H1 (cell line): Measurements from ENCODE around the gene RTN4RL2. TPM values are rescaled to one million over a fixed set of nuclear protein-coding genes. Genes with fewer than 3 reads are reported as not detected.

Source experiments
- CTCF ChIA-PET: fragments of 300-600 bp; sonication (Branson Sonifier 250); formaldehyde crosslinking; loops from one replicate; lab custom pipeline; 2021; ENCODE audit not compliant: partially characterized antibody; lab: Charles Lee
- POLR2A ChIA-PET: fragments of 300-600 bp; sonication (Branson Sonifier 250); formaldehyde crosslinking; loops from one replicate; lab custom pipeline; 2021; ENCODE audit warnings: inconsistent platforms; ENCODE audit not compliant: partially characterized antibody; lab: Charles Lee
- DNase-seq, 2 experiments: peaks; one replicate each; pipeline versions ENCODE4 v3.0.0 to v3.0.0-alpha.2; 2010 to 2022; ENCODE audit warnings: low spot score in 2 of 2, low read depth in 1 of 2, mixed read lengths in 1 of 2
- FAIRE-seq: peaks from 2 replicates; lab custom pipeline; 2011; peaks lifted over from hg19 to GRCh38; lab: Jason Lieb, UNC
- H2AFZ ChIP-seq: 2 replicates; pipeline ENCODE4 v1.8.1; 2012; ENCODE audit warnings: low read length, inconsistent platforms
- H2AK5ac ChIP-seq: 2 replicates; pipeline ENCODE4 v1.6.1; 2013; ENCODE audit warnings: low read depth, low read length
- H2BK120ac ChIP-seq: replicated peaks from 2 replicates; pipeline ENCODE3; 2013; ENCODE audit warnings: low read depth, low read length, inconsistent platforms
- H2BK12ac ChIP-seq: 2 replicates; pipeline ENCODE4 v1.6.1; 2013; ENCODE audit warnings: low read depth, low read length
- H2BK15ac ChIP-seq: 2 replicates; pipeline ENCODE4 v1.6.1; 2013; ENCODE audit warnings: low read length
- H2BK20ac ChIP-seq: 2 replicates; pipeline ENCODE4 v1.6.1; 2013; ENCODE audit warnings: low read length
- H2BK5ac ChIP-seq: 2 replicates; pipeline ENCODE4 v1.6.1; 2013; ENCODE audit warnings: low read depth, low read length
- H3K14ac ChIP-seq: 2 replicates; pipeline ENCODE4 v1.6.1; 2013; ENCODE audit warnings: inconsistent platforms; ENCODE audit not compliant: insufficient read length
- H3K18ac ChIP-seq: 2 replicates; pipeline ENCODE4 v1.6.1; 2013; ENCODE audit warnings: low read length; ENCODE audit errors: extremely low read depth
- H3K23ac ChIP-seq: 2 replicates; pipeline ENCODE4 v1.6.1; 2013; ENCODE audit warnings: inconsistent platforms; ENCODE audit not compliant: insufficient read length
- H3K23me2 ChIP-seq: 2 replicates; pipeline ENCODE4 v1.6.1; 2013; ENCODE audit warnings: low read depth, low read length
- H3K27ac ChIP-seq: 2 replicates; pipeline ENCODE4 v1.6.1; 2011; ENCODE audit warnings: low read depth, low read length, inconsistent platforms
- H3K27me3 ChIP-seq, 4 experiments: replicated peaks in 1 of 4; 1 replicate in 1 of 4; 2 replicates in 3 of 4; pipeline versions ENCODE4 v1.6.1 to v1.8.1; 2011 to 2013; ENCODE audit warnings: low read length in 3 of 4, mild to moderate bottlenecking in 3 of 4, inconsistent platforms in 2 of 4, mixed read lengths in 2 of 4, moderate library complexity in 1 of 4; ENCODE audit not compliant: control insufficient read depth in 3 of 4, insufficient read depth in 3 of 4; ENCODE audit errors: extremely low read depth in 1 of 4
- H3K36me3 ChIP-seq, 4 experiments: 2 replicates each; pipeline versions ENCODE4 v1.6.1 to v1.8.1; 2011 to 2013; ENCODE audit warnings: mild to moderate bottlenecking in 4 of 4, low read length in 3 of 4, moderate library complexity in 2 of 4, control low read depth in 1 of 4, inconsistent platforms in 1 of 4; ENCODE audit not compliant: insufficient read depth in 4 of 4, control insufficient read depth in 2 of 4
- H3K4ac ChIP-seq: replicated peaks from 2 replicates; pipeline ENCODE3; 2013; ENCODE audit warnings: low read length, low read depth, mixed read lengths, inconsistent platforms; ENCODE audit not compliant: insufficient read length
- H3K4me1 ChIP-seq, 4 experiments: replicated peaks in 1 of 4; 1 replicate in 1 of 4; 2 replicates in 3 of 4; pipeline versions ENCODE4 v1.6.1 to v1.8.1; 2011 to 2013; ENCODE audit warnings: low read length in 3 of 4, inconsistent platforms in 2 of 4, mixed read lengths in 1 of 4; ENCODE audit not compliant: insufficient read depth in 4 of 4, control insufficient read depth in 3 of 4
- H3K4me2 ChIP-seq, 2 experiments: 2 replicates each; pipeline versions ENCODE4 v1.6.1 to v1.8.1; 2011 to 2013; ENCODE audit warnings: low read depth in 2 of 2, low read length in 2 of 2, control low read depth in 1 of 2, inconsistent platforms in 1 of 2, mild to moderate bottlenecking in 1 of 2; ENCODE audit not compliant: insufficient read depth in 1 of 2
- H3K4me3 ChIP-seq, 4 experiments: fragments of 200-600, 300-600 bp in 1 of 4; sonication (generic), shearing (Covaris generic), sonication (Bioruptor Twin) in 1 of 4; 2 replicates each; pipeline versions ENCODE4 v1.5.1 to v1.8.1; 2011 to 2016; ENCODE audit warnings: low read length in 4 of 4, low read depth in 3 of 4, control low read depth in 2 of 4, inconsistent platforms in 2 of 4, mild to moderate bottlenecking in 2 of 4, mixed read lengths in 1 of 4, moderate library complexity in 1 of 4; ENCODE audit not compliant: insufficient read depth in 2 of 4; ENCODE audit errors: extremely low read depth in 1 of 4
- H3K56ac ChIP-seq: replicated peaks from 2 replicates; pipeline ENCODE3; 2013; ENCODE audit warnings: low read depth, mild to moderate bottlenecking, mixed read lengths, low read length, inconsistent platforms; ENCODE audit not compliant: insufficient read length
- H3K79me1 ChIP-seq: 2 replicates; pipeline ENCODE4 v1.6.1; 2013; ENCODE audit warnings: low read depth, low read length, control low read depth
- H3K79me2 ChIP-seq, 2 experiments: 2 replicates each; pipeline versions ENCODE4 v1.6.1 to v1.8.1; 2012 to 2013; ENCODE audit warnings: low read length in 2 of 2, mild to moderate bottlenecking in 2 of 2, inconsistent platforms in 1 of 2; ENCODE audit not compliant: insufficient read depth in 2 of 2, control insufficient read depth in 1 of 2
- H3K9ac ChIP-seq, 4 experiments: replicated peaks in 1 of 4; 1 replicate in 1 of 4; 2 replicates in 3 of 4; pipeline versions ENCODE4 v1.6.1 to v1.8.1; 2011 to 2013; ENCODE audit warnings: low read depth in 3 of 4, low read length in 3 of 4, control low read depth in 2 of 4, mild to moderate bottlenecking in 2 of 4, moderate library complexity in 2 of 4, inconsistent platforms in 1 of 4; ENCODE audit errors: extremely low read depth in 1 of 4
- H3K9me3 ChIP-seq, 2 experiments: 2 replicates each; pipeline versions ENCODE4 v1.6.1 to v1.8.1; 2012 to 2013; ENCODE audit warnings: mild to moderate bottlenecking in 2 of 2, moderate library complexity in 2 of 2, control low read depth in 1 of 2, inconsistent platforms in 1 of 2, low read depth in 1 of 2, low read length in 1 of 2, mixed read lengths in 1 of 2; ENCODE audit not compliant: insufficient read depth in 2 of 2
- H4K20me1 ChIP-seq, 2 experiments: replicated peaks in 1 of 2; 2 replicates each; pipeline versions ENCODE3 to v1.8.1; 2011 to 2013; ENCODE audit warnings: inconsistent platforms in 2 of 2, low read length in 2 of 2, mild to moderate bottlenecking in 1 of 2; ENCODE audit not compliant: insufficient read depth in 2 of 2, control insufficient read depth in 1 of 2
- H4K5ac ChIP-seq: 2 replicates; pipeline ENCODE4 v1.6.1; 2013; ENCODE audit warnings: low read length, low read depth, mixed read lengths, inconsistent platforms; ENCODE audit not compliant: insufficient read length
- H4K8ac ChIP-seq: 2 replicates; pipeline ENCODE4 v1.8.0; 2013; ENCODE audit warnings: mild to moderate bottlenecking, moderate library complexity, low read length, inconsistent platforms; ENCODE audit not compliant: insufficient read depth; ENCODE audit errors: extremely low read depth
- H4K91ac ChIP-seq: replicated peaks from 2 replicates; pipeline ENCODE3; 2013; ENCODE audit warnings: low read length, mixed read lengths, inconsistent platforms; ENCODE audit not compliant: insufficient read length
- ATF2 ChIP-seq: IDR thresholded peaks from 2 replicates; pipeline ENCODE4 v1.6.1; 2012; ENCODE audit warnings: low read length, inconsistent platforms
- EZH2 ChIP-seq: fragments of 200-600 bp; sonication (generic); IDR thresholded peaks from 2 replicates; pipeline ENCODE4 v1.7.1; 2012; ENCODE audit warnings: low read depth, mild to moderate bottlenecking, moderate library complexity, low read length, inconsistent platforms; ENCODE audit not compliant: severe bottlenecking
- KDM4A ChIP-seq: IDR thresholded peaks from one replicate; pipeline ENCODE4 v1.7.1; 2012; ENCODE audit warnings: low read depth, mild to moderate bottlenecking, moderate library complexity, low read length, inconsistent platforms; ENCODE audit not compliant: severe bottlenecking
- KDM5A ChIP-seq: fragments of 200-600 bp; IDR thresholded peaks from 2 replicates; pipeline ENCODE4 v1.7.1; 2012; ENCODE audit warnings: mild to moderate bottlenecking, low read length, inconsistent platforms, mixed read lengths
- MAFK ChIP-seq: IDR thresholded peaks from 2 replicates; pipeline ENCODE4 v1.6.1; 2012; ENCODE audit warnings: low read depth, mild to moderate bottlenecking, improper control_type of control experiment, low read length
- NRF1 ChIP-seq: IDR thresholded peaks from 2 replicates; pipeline ENCODE4 v1.6.1; 2011; ENCODE audit warnings: mild to moderate bottlenecking, low read depth, low read length, improper control_type of control experiment
- POLR2AphosphoS5 ChIP-seq: IDR thresholded peaks from 2 replicates; pipeline ENCODE4 v1.6.1; 2011; ENCODE audit warnings: low read depth, low read length
- RAD21 ChIP-seq, 2 experiments: IDR thresholded peaks in 1 of 2; conservative IDR thresholded peaks in 1 of 2; 2 replicates each; pipeline ENCODE4 v1.6.1; 2011; ENCODE audit warnings: low read depth in 2 of 2, low read length in 2 of 2, improper control_type of control experiment in 1 of 2, inconsistent platforms in 1 of 2, mild to moderate bottlenecking in 1 of 2, moderate library complexity in 1 of 2
- RXRA ChIP-seq: IDR thresholded peaks from 2 replicates; pipeline ENCODE4 v1.6.1; 2011; ENCODE audit warnings: low read depth, mild to moderate bottlenecking, low read length, moderate library complexity; ENCODE audit not compliant: insufficient read depth
- SRF ChIP-seq: IDR thresholded peaks from 2 replicates; pipeline ENCODE4 v1.6.1; 2011; ENCODE audit warnings: mild to moderate bottlenecking, low read depth, low read length, moderate library complexity
- SUZ12 ChIP-seq: fragments of 200-600 bp; sonication (generic); IDR thresholded peaks from 2 replicates; pipeline ENCODE4 v1.6.1; 2012; ENCODE audit warnings: mild to moderate bottlenecking, inconsistent platforms, low read length, moderate library complexity, mixed read lengths
- TBP ChIP-seq: IDR thresholded peaks from 2 replicates; pipeline ENCODE4 v1.6.1; 2011; ENCODE audit warnings: low read depth, low read length, improper control_type of control experiment
- YY1 ChIP-seq: IDR thresholded peaks from 2 replicates; pipeline ENCODE4 v1.6.1; 2011; ENCODE audit warnings: low read depth, mild to moderate bottlenecking, low read length
- polyA plus RNA-seq, 7 experiments: library from polyadenylated mRNA; depleted of rRNA in 3 of 7; stranded (reverse) in 5 of 7; unstranded in 2 of 7; fragments of >200 nt in 5 of 7; fragments of 200-250 nt in 2 of 7; gene quantifications; 1 replicate in 5 of 7; 2 replicates in 1 of 7; 4 replicates in 1 of 7; pipeline versions ENCODE4 v1.2.1 to v1.2.3, GENCODE V29; 2011 to 2013; ENCODE audit warnings: missing spikeins in 2 of 7, mixed read lengths in 2 of 7
- total RNA-seq: library from RNA; stranded (reverse); fragmentation: NEBNext Ultra II Directional; extraction: Animal tissue kit (Norgen Biotek cat#: 25700); gene quantifications from 2 replicates; pipeline ENCODE4 v1.2.1, GENCODE V29; 2021

The RTN4RL2 gene
- total and polyA plus RNA-seq, 2 of the 8 experiments (the other 6 are each of a cell fraction or from before 2014, with no cell fraction given), result 11.4 to 23.7 TPM

- Histone ChIP-seq H3K14ac (no peak overlapping the region), H3K79me2 (peaks cover 0 to 9% of the 10 kb centered on the region in 2 experiments; a peak in 2 of 4 replicates), H2AK5ac (no peak overlapping the region), H4K20me1 (peaks cover 0 to 2% of the 10 kb centered on the region in 2 experiments), H2BK20ac (no peak overlapping the region), H2BK120ac (no peak overlapping the region), H4K5ac (no peak overlapping the region), H4K8ac (no peak overlapping the region), H3K4ac (no peak overlapping the region), H3K23me2 (peaks cover 2% of the 10 kb centered on the region; the same call in 1 of the 2 replicates), H3K27me3 (no peaks in the 10 kb centered on the region), H3K79me1 (peaks cover 2% of the 10 kb centered on the region; the same call in 1 of the 2 replicates), H3K23ac (no peak overlapping the region), H3K27ac (no peak overlapping the region), H3K56ac (no peak overlapping the region), H3K4me1 (peaks cover 7 to 18% (median 14%) of the 10 kb centered on the region in 4 experiments), H3K4me2 (no peak overlapping the region), H2BK12ac (no peak overlapping the region), H3K18ac (no peak overlapping the region), H3K9me3 (no peaks in the 10 kb centered on the region), H2BK15ac (no peak overlapping the region), H3K9ac (no peak overlapping the region), H4K91ac (no peak overlapping the region), H3K4me3 (no peak overlapping the region), H2BK5ac (no peak overlapping the region), H3K36me3 (no peaks in the 10 kb centered on the region; a peak in 1 of 8 replicates), H2AFZ (no peak overlapping the region)
- DNase-seq (no peak), FAIRE-seq (no peak)
- ChIA-PET POLR2A (interaction anchor here (1.1 to 4.3 kb wide), 4 partner anchors 8 to 138 kb away, joined by 3 to 66 read pairs (median 4); partner anchors contain the start of gene SLC43A1), CTCF (interaction anchor here (0.6 to 33.7 kb wide), 10 partner anchors 8 to 476 kb away, joined by 3 to 1146 read pairs (median 4); partner anchors contain the start of genes PRG3, SLC43A1, SMTNL1 and TIMM10)
- no peak for TF ChIP-seq YY1
- TF ChIP-seq RAD21 (IDR thresholded peaks at IDR 0.05 in 1 of 2, conservative IDR thresholded peaks at IDR 0.05 in 1 of 2; ENCODE audit: low read depth in 2 of 2, low read length in 2 of 2), result no peak
- no peak for TF ChIP-seq POLR2AphosphoS5
- TF ChIP-seq EZH2, result no peak
- no peak for TF ChIP-seq KDM4A
- no peak for TF ChIP-seq NRF1
- no peak for TF ChIP-seq RXRA
- TF ChIP-seq ATF2, result no peak
- no peak for TF ChIP-seq SUZ12
- TF ChIP-seq SRF, result no peak
- TF ChIP-seq TBP, result no peak
- no peak for TF ChIP-seq KDM5A
- TF ChIP-seq MAFK, result no peak
These were observed 42.5 kb downstream of the RTN4RL2 start for GRCh38 chr11:57502870-57503269.
